GM18508 (cell line): ENCODE data around the gene FRYL.

Source experiments
- ATAC-seq: cut with Tn5 transposase; IDR thresholded peaks from one replicate; pipeline ENCODE4 v1.9.1; 2021; ENCODE audit warnings: moderate number of reproducible peaks; ENCODE audit not compliant: insufficient read depth, unreplicated experiment

Gene FRYL

DNA sequence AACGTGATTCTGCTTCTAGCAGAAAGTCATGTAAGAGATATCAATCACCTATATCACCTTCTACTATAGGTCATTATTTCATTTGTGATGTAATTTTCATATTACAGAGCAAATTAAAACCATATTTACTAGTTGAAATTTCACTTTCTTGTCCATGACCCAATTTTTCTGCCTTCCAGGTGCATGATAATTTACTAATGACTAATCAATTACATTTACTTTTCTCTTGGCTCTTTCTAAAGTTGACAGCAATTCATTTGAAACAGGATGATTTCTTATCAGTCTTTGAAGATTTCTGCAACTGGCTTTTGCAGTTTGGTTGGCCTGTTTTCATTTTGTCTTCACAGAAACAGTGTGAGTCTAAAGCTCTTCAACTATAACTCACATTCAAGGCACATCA lies 208.6 kb downstream of the FRYL start:
- no peak for ATAC-seq

DNA sequence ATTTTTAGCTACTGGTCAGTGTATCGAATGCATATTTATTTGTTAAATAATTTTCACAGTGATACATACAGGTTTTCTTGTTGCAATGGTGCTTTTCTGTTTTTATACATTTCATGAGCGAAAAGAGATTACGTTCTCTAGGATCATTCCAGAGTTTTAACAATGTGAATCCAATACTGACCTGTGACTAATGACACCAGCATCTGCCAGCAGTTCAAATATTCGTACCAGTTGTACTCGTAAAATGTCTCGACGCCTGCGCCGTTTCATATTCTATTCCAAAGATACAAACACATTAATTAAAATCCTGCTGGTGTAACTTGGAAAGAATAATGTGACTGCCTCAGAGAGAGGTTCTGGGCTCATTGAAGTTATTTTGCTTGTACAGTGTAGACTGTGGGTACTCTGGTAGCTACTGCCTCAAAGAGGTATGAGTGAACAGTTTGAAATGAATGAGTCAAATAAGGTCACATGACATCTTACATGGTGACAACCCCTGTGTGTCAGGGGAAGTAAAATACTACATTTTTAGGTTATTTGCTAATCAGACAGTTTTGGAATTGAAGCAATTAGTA lies 209.3 kb downstream of the FRYL start:
- no peak for ATAC-seq

DNA sequence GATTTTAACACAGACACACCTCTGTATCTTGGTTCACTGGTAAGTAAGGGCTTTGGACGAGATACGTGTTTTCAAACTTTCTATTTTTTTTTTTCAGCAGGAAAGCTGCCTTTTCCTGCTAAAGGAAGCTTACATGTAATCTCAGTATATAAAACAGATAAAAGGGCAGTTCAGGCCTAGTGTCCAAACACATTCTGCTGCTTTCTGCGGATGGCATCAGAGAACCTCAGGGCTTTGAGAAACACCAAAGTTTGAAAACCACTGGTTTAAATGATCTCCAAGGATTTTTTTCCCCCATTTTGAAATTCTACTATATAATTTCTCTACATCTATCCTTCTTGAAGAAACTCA lies 214.1 kb downstream of the FRYL start:
- no peak for ATAC-seq

- no peak for ATAC-seq
These were observed 214.6 kb downstream of the FRYL start for GRCh38 chr4:48565362-48566033.

DNA sequence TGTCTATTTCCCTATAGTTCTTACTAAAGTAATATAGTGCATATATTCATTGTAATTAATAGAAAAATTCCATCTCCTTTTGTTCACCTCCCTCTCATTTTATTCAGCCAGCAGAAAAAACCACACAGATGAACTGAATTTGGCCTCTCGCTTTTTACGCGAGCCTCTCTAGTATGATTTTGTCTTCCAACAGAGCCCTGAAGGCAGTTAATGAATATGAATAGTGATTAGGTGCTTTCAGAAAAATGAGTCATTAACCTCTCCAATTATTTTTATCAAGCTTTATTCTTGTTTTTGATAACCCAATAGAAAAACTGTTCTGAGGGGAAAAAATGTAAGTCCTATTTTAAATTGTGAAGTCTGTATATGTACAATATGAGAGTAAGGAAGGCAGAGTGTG lies 215.9 kb downstream of the FRYL start:
- no peak for ATAC-seq

GRCh38 chr4:48558819-48559218 lies 221.3 kb downstream of the FRYL start:
- ATAC-seq, result no peak

DNA sequence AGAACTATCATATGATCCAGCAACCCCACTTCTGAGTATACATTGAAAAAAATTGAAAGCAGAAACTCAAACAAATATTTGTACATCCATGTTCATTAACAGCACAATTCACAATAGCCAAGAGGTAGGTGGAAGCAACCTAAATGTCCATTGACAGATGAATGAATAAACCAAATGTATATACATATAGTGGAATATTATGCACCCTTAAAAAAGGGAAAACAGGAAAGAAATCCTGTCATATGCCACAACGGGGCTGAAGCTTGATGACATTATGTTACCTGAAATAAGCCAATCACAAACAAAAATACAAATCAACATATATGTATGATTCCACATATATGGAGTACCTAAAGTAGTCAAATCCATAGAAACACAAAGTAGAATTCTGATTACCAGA lies 222.1 kb downstream of the FRYL start:
- ATAC-seq, result no peak

DNA sequence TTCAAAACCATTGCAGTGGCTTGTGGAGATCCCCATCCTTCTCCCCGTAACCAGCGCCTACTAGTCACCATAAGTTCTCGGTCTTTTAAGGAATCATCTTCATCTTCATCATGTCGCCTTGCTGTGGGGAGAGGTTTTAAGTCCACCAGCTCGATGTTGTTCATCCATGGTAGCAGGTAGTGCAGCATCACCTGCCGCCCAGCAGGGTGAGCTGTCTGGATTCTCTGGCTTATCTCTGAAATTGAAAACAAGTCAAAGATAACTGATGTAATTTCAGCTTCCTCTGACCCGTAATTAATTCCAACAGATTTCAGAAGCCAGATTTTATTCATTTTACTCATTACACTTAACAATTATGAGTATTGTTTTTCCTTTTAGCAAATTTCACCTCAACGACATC lies 222.6 kb downstream of the FRYL start:
- ATAC-seq, result no peak

DNA sequence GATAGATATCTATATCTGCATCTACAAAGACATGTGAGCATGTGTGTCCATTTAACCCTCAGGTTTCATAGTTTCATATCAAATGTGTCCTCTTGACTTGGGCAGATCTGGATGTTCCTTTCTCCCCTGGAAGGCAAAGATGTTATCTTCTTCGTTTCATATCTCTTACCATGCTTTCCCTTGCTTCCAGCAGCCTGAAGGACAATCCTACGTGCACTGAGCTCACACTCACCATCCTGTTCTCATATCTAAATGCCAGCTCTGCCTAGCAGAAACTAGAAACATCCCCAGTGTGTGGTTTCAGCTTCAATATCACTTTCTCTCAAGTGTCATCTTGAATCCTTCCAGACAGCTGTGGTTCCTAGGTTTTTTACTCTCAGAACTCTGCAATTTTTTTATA lies 223.8 kb downstream of the FRYL start:
- ATAC-seq, result no peak

GRCh38 chr4:48554606-48555005 lies 225.5 kb downstream of the FRYL start:
- no peak for ATAC-seq

DNA sequence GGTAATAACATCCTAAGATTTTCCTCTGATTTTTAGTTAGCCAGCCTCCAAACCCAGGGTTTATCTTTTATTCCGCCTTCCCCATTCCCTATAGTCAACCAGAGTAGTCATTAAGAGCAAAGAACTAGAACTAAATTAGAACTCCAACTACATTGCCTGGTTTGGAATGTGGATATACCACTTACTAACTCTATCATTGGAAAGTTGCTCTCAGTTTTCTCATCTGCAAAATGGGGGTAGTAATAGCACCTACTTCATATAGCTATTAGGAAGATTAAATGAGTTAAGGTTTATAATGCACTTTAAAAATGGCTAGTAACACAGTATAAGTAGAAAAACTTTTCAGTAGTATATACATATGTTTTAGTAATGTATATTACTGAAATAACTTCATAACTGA lies 226.4 kb downstream of the FRYL start:
- ATAC-seq, result no peak

DNA sequence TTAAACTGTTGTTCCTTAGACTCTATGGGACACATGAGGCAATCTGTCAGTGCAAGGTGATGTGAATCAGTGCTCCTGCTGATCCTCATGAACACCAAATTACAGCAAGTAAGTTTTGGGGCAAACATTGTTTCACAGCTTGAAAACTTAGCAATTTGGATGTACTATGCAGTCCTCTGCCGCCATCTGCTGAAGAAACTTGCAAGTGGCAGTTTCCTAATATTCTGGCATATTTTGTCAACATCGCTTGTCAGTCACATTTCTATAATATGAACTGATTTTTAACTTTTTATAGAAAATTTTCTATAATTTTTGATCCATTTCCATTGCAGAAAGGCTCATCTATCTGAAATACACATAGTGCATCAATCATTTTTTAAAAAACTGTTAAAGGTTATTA lies 233.7 kb downstream of the FRYL start:
- no peak for ATAC-seq

DNA sequence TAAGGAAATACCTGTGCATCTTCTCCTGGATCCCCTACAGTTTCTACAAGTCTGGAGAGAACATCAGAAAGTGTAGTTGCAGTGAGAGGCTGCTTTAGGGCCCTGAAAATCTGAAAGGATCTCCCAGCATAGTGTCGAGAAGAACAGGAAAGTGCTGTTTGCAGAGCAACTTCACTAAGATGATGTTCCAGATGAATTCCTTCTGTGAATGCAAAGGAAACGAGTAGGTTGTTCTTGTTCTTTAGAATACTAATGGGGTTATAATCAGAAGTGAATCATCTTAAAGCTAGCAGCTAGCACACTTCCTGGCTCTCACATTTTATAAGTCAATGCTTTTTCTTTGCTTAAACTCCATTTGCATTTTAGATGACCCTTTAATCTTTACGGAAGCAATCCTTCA lies 236.3 kb downstream of the FRYL start:
- ATAC-seq, result no peak

- no peak for ATAC-seq
These were observed 237.2 kb downstream of the FRYL start for GRCh38 chr4:48542888-48543287.

DNA sequence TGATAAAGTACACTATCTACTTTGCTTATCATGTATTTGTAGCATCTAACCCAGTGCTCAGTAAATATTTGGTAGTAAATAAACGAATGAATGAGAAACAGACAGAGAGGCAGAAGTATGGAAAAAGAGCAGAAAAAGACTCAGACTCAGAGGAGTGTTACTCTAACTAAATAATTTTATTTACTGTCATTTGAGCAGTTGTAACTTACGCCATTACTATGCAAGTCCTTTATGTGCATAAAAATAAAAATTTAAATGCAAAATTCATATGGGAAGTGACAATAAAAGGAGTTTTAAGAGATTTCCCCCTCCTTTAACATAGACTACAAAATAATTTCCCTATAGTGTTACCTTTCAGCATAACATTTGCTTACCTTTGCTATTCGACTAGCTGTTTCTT lies 240.5 kb downstream of the FRYL start:
- ATAC-seq, result no peak

DNA sequence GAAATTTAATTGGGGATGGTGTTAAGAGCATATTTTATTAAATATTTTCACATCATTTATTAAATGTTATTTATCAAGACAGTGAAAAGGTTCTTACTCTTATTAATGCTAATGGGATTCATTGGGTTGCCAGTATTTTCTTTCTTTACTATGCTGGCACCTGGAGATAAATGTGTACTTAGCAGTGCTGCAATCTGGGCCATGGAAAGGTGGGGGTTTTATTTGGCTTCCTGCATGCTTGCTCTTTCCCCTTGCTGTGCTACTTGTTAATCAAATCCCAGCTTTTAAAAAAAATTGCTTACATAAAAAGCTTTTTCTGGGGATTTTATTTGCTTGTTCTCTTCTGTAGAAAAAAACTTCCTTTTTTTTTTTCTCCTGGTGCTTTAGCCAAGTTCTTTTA lies 241.7 kb downstream of the FRYL start:
- ATAC-seq, result no peak

GRCh38 chr4:48526406-48526805 lies 253.7 kb downstream of the FRYL start:
- no peak for ATAC-seq

GRCh38 chr4:48518143-48518542 lies 261.9 kb downstream of the FRYL start:
- no peak for ATAC-seq

DNA sequence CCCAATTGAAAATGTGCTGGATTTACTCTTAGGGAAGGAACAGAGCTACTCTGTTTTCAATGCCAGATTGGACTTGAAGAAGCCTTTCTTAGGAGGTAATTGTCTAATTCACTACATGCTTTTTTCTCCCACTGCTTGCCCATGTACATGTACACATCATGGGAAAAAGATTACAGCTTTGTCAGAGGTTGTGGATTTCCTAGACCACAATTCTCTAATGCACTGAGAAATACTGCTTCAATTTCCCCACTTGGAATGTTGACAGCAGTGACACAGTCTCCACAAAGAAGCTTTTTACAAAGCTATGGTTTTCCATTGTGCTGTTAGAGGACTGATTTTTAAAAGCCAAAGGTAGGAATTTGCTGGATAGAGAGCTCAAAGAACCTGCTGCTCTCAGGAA lies 270.5 kb downstream of the FRYL start:
- ATAC-seq, result no peak

DNA sequence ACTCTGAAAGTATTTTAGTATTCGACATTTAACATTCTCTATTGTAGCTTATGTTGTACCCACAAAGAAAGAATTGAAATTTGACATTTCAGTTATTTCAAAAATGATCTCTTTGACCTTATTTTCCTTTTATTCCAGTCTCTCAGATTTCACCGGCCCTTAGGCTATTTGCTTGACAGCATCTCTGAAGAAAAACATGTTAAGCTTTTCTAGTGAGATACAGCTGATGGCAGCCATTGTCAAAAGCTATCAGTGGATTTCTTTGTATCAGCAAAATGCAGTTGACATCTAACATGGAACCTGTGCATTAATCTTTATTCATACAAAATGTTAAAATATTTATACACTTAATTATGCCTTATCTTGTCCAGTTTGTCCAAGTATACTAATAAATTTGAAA lies 273.4 kb downstream of the FRYL start:
- ATAC-seq, result no peak

DNA sequence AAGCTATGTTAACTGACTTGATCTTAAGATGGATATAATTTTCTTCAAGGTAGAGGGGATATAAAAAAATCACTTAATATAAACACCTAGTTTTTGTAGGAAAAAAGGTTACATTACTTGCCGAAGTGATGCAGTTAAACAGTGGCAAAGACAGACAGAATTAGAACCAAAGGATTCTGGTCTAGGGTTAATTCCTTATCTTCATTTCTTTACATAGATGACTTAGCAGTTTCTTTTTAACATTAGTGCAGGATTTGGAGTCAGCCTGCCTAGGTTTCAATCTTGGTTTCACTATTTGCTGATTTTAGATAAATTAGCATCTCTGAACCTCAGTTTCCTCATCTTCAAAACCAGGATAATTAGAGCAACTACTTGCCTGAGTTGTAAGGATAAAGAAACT lies 275.7 kb downstream of the FRYL start:
- ATAC-seq, result no peak

DNA sequence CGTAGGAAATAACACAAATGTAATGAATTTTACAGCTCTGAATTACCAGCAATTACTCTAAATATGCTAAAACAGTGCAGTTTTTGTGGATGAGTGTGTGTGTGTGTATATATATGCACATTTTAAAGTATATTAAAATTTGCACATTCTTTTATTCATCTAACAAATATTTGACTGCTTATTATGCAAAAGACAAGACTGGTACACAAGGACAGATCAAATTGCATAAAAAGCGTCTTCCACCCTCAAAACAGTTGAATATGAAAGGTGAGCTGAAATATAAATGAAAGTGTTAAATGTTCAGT lies 276.1 kb downstream of the FRYL start:
- ATAC-seq, result no peak
